Spinal cord (tissue), 10 donors: Measurements from ENCODE around the gene RPL10L. TPM values are rescaled to one million over a fixed set of nuclear protein-coding genes. Genes with fewer than 3 reads are reported as not detected.

ENCODE experiments used
- DNase-seq, 6 donors: peaks; one replicate each; pipeline versions ENCODE4 v3.0.0 to v3.0.0-alpha.2; 2013 to 2015; ENCODE audit warnings: low spot score in 6 of 6, low read depth in 4 of 6
- H3K27ac ChIP-seq: one replicate; pipeline ENCODE4 v1.5.1; 2013; ENCODE audit warnings: low read depth, low read length, control low read depth
- H3K27me3 ChIP-seq: one replicate; pipeline ENCODE4 v1.6.1; 2013; ENCODE audit warnings: low read length; ENCODE audit not compliant: control insufficient read depth, insufficient read depth
- H3K36me3 ChIP-seq: one replicate; pipeline ENCODE4 v1.6.1; 2013; ENCODE audit warnings: low read length; ENCODE audit not compliant: control insufficient read depth, insufficient read depth
- H3K4me1 ChIP-seq: one replicate; pipeline ENCODE4 v1.6.1; 2013; ENCODE audit warnings: low read length; ENCODE audit not compliant: control insufficient read depth, insufficient read depth
- H3K4me3 ChIP-seq: one replicate; pipeline ENCODE4 v1.5.1; 2013; ENCODE audit warnings: low read depth, low read length, control low read depth
- H3K9me3 ChIP-seq: one replicate; pipeline ENCODE4 v1.6.1; 2013; ENCODE audit warnings: low read length; ENCODE audit not compliant: control insufficient read depth, insufficient read depth
- WGBS: methylation state at CpG from one replicate; pipeline ENCODE4 v1.1.5; 2013; ENCODE audit warnings: missing lambda C conversion rate; ENCODE audit not compliant: insufficient coverage; 5-methylcytosine and 5-hydroxymethylcytosine counted together
- long read RNA-seq, 4 donors: transcript quantifications; one replicate each; lab custom pipeline, GENCODE V29; 2026
- polyA plus RNA-seq, 2 donors: library from polyadenylated mRNA; unstranded; fragments of 120-200 nt; gene quantifications; one replicate each; pipeline ENCODE4 v1.2.1, GENCODE V29; 2013; ENCODE audit not compliant: insufficient read length in 2 of 2
- total RNA-seq, 2 donors: library from RNA; depleted of rRNA in 1 of 2; stranded (reverse); fragments of 120-200 nt in 1 of 2; fragments of >200 nt in 1 of 2; gene quantifications; one replicate each; pipeline versions ENCODE4 v1.2.3 to v1.2.4, GENCODE V29; 2013 to 2014
- donor health status: healthy.

The RPL10L gene
- not detected for total RNA-seq
- not detected for polyA plus RNA-seq
- long read RNA-seq, donor 1, result 0 reads
- long read RNA-seq, donor 2, partial matches to known transcripts, result 0 of 1 reads
- long read RNA-seq, donor 2, other reads (novel, unspliced or antisense), result 0 of 1 reads
- long read RNA-seq, donor 3, result 0 reads
- long read RNA-seq, donor 4, result 0 reads

GRCh38 chr14:46651526-46652144, at the start of gene RPL10L:
RPL10L (minus strand) TSS chr14:46651781; CDS start chr14:46651736, 45 bp downstream.
- no peak for DNase-seq
- Histone ChIP-seq H3K27me3 (no peaks in the 10 kb centered on the region), H3K36me3 (no peaks in the 10 kb centered on the region), H3K27ac (no peak within 1 kb of the TSS), H3K9me3 (no peaks in the 10 kb centered on the region), H3K4me1 (no peaks in the 10 kb centered on the region), H3K4me3 (no peak within 1 kb of the TSS)
- WGBS, result 94% methylated on average over 36 of the region's 36 CpGs

GRCh38 chr14:46691819-46692218, 40.2 kb upstream of the RPL10L start:
- H3K27ac ChIP-seq, result no peak overlapping the region
- WGBS, result 90% methylated on average over 2 of the region's 3 CpGs

GRCh38 chr14:46686652-46687051, 35.1 kb upstream of the RPL10L start:
- Histone ChIP-seq H3K9me3 (peaks cover 3% of the 10 kb centered on the region), H3K4me3 (no peak overlapping the region), H3K27me3 (no peaks in the 10 kb centered on the region), H3K4me1 (no peaks in the 10 kb centered on the region), H3K36me3 (no peaks in the 10 kb centered on the region), H3K27ac (no peak overlapping the region)
- no peak for DNase-seq
- WGBS, result 75% methylated on average over 1 of the region's 4 CpGs

More at GRCh38 chr14:46691819-46692218, 40.2 kb upstream of the RPL10L start:
- DNase-seq, result no peak
- Histone ChIP-seq H3K27me3 (no peaks in the 10 kb centered on the region), H3K36me3 (no peaks in the 10 kb centered on the region), H3K9me3 (no peaks in the 10 kb centered on the region), H3K4me1 (no peaks in the 10 kb centered on the region), H3K4me3 (no peak overlapping the region)

- Histone ChIP-seq H3K4me3 (no peak overlapping the region), H3K27ac (no peak overlapping the region), H3K27me3 (no peaks in the 10 kb centered on the region), H3K4me1 (no peaks in the 10 kb centered on the region), H3K36me3 (no peaks in the 10 kb centered on the region), H3K9me3 (no peaks in the 10 kb centered on the region)
- DNase-seq, result no peak
- WGBS, result 100% methylated on average over 2 of the region's 3 CpGs
These were observed 20.5 kb upstream of the RPL10L start for GRCh38 chr14:46672128-46672527.

GRCh38 chr14:46663382-46663781, 11.8 kb upstream of the RPL10L start:
- no peak overlapping the region for H3K4me3 ChIP-seq
- no peaks in the 10 kb centered on the region for H3K27me3 ChIP-seq
- no peak for DNase-seq
- H3K9me3 ChIP-seq, result no peaks in the 10 kb centered on the region
- no peaks in the 10 kb centered on the region for H3K4me1 ChIP-seq
- 86% methylated on average over 3 of the region's 4 CpGs for WGBS
- no peaks in the 10 kb centered on the region for H3K36me3 ChIP-seq
- H3K27ac ChIP-seq, result no peak overlapping the region

- 100% methylated on average over 1 of the region's 1 CpG for WGBS
- no peak for DNase-seq
- no peak overlapping the region for H3K27ac ChIP-seq
These were observed 10.1 kb upstream of the RPL10L start for GRCh38 chr14:46661728-46662127.

GRCh38 chr14:46653031-46653755, 1.6 kb upstream of the RPL10L start:
- Histone ChIP-seq H3K27me3 (no peaks in the 10 kb centered on the region), H3K4me3 (no peak overlapping the region), H3K4me1 (no peaks in the 10 kb centered on the region), H3K27ac (no peak overlapping the region), H3K36me3 (no peaks in the 10 kb centered on the region), H3K9me3 (no peaks in the 10 kb centered on the region)
- DNase-seq, result no peak

More at GRCh38 chr14:46661728-46662127, 10.1 kb upstream of the RPL10L start:
- H3K27me3 ChIP-seq, result no peaks in the 10 kb centered on the region
- H3K9me3 ChIP-seq, result no peaks in the 10 kb centered on the region
- no peak overlapping the region for H3K4me3 ChIP-seq
- H3K4me1 ChIP-seq, result no peaks in the 10 kb centered on the region
- no peaks in the 10 kb centered on the region for H3K36me3 ChIP-seq

GRCh38 chr14:46646796-46647195, 4.8 kb downstream of the RPL10L start:
- no peaks in the 10 kb centered on the region for H3K9me3 ChIP-seq
- H3K27ac ChIP-seq, result no peak overlapping the region
- H3K4me3 ChIP-seq, result no peak overlapping the region
- H3K27me3 ChIP-seq, result no peaks in the 10 kb centered on the region
- no peaks in the 10 kb centered on the region for H3K4me1 ChIP-seq
- H3K36me3 ChIP-seq, result no peaks in the 10 kb centered on the region
- DNase-seq, result no peak

- H3K27me3 ChIP-seq, result no peaks in the 10 kb centered on the region
- H3K4me3 ChIP-seq, result no peak overlapping the region
- no peaks in the 10 kb centered on the region for H3K36me3 ChIP-seq
- WGBS, result 39% methylated on average over 2 of the region's 3 CpGs
- peak in 5 of 6 donors; percentile 13 to 94 (median 33) for DNase-seq
- H3K9me3 ChIP-seq, result no peaks in the 10 kb centered on the region
- H3K4me1 ChIP-seq, result no peaks in the 10 kb centered on the region
- H3K27ac ChIP-seq, result no peak overlapping the region
These were observed 24.7 kb downstream of the RPL10L start for GRCh38 chr14:46626876-46627275.
